Fibroblast of skin of right quadriceps (primary cell): ENCODE results near the gene ARMH3.

Experiments
- DNase-seq: peaks from one replicate; pipeline ENCODE4 v3.0.0-alpha.2; 2013

The ARMH3 gene

DNA sequence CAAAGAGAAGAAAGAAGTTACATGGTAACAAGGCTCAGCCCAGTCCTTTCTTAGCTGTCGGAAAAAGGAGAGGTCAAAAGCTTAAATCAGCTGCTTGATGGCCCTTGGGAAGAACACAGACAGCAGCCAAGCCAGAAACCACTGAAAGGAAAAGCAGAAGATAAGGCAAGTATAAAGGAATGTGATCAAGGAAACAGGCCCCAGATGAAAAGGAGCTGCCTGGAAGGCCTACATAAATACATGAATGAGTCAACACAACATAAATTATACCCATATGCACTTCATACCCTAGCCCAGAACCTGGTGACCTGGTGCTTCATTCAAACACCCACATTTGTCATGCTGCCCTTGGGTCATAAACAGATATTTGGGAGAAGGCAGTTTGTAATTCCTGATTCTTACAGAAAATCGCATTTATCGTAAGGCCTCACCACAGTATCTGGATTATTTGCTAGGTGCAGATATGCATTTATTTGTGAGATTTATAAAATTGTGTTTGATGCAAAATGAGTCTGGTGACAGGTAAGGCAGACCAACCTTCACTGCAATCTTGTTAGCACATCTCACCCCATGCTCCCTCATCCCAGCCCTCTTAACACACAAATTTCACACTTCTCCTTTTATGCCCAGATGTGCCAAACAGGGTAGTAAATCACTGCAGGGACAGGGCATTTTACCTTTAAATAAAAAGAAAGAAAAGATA is 117.5 kb downstream of the ARMH3 start:
- peak; percentile 87 for DNase-seq

DNA sequence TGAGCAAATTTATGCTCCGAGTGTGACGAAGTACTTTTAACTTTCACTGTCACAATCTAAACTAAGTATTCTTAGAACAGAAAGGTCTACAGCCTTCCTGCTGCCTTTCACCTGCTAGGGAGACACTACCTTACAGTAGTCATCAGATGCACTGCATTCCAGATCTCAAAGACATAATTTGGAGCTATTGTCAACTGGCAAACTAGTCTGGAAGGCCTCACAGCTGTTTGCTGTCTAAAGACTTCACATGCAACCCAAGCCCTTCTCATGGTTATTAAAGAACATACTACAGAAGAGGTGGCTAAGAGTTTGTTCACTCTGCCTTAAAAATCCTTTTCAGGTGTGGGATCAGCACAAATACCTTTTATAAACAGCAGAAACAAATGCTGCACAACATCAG is 120.5 kb downstream of the ARMH3 start:
- DNase-seq, result no peak

DNA sequence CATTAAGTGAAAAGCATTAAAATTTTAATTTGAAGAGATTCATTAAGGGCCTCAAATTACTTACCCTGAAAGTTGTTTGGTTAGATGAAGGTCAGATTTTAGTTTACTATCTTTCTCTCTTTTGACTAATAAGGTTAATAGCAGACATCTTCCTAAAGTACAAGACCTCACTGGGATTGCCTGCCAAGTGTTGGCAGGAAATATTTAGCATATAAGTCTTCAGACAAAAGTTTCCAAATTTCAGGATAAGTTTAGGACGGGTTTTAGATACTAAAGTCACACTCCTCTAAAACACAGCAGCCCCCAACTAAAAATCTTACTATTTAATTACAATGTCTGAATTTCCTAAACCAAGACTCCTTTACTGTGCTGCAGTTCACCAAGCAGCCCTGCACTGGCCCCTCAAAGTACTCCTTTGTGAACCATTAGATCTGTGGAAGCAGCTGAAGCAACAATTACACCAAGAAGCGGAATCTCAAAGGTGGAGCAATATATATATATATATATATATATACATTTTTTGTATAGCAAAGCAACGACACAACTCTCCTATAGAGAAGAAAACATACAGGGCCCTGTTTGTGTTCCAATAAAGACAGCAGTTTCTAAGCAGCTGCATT is 121.2 kb downstream of the ARMH3 start:
- DNase-seq, result no peak

DNA sequence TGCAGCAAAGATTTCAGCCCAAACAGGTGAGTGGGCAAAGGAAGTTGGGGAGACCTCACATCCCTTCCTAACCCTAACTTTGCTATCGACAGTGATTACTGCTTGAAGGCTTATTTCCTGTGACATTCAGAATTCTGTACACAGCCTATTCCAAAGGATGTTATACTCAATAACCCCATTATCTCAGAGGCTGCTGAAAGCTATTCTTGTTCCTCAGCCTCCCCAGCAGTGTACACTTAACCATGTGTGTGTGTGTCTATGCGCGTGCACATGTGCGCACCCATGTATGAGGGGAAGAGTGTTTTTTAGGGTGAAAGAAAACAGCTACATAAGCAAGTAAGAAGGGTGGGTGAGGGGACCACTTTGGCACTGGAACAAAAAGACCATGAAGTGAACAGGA is 122.0 kb downstream of the ARMH3 start:
- no peak for DNase-seq

DNA sequence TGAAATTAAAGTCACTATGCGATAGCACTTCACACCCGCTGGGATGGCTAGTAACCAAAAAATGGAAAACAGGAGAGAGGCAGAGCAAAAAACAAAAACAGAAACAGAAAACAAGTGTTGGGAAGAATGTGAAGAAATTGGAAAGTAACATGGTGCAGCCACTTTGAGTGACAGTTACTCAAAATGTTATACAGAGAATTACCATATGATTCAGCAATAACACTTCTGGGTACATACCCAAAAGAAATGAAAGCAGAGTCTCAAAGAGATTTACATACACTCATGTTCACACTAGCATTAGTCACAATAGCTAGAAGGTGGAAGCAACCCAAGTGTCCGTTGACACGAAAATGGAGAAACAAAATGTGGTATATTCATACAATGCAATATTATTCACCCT is 123.8 kb downstream of the ARMH3 start:
- DNase-seq, result no peak

DNA sequence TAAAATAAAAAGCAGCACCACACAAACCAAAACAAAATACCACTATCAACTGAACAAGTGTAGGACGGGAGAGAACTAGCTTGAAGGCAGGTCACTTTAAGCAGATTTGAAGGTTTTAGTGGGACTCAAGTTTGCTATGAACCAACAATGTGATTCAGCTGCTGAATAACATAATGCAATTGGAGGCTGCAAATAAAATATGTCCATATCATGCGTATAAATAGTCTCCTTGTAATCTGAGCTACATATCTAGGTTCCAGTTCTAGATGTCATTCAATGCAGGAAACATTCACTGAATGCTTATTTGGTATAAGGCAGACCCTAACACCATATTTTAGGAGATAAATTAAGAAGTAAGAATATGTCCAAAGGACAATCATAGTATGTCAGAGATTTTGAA is 130.9 kb downstream of the ARMH3 start:
- no peak for DNase-seq

- DNase-seq, result no peak
Measured at GRCh38 chr10:101923256-101923655, 132.7 kb downstream of the ARMH3 start.

DNA sequence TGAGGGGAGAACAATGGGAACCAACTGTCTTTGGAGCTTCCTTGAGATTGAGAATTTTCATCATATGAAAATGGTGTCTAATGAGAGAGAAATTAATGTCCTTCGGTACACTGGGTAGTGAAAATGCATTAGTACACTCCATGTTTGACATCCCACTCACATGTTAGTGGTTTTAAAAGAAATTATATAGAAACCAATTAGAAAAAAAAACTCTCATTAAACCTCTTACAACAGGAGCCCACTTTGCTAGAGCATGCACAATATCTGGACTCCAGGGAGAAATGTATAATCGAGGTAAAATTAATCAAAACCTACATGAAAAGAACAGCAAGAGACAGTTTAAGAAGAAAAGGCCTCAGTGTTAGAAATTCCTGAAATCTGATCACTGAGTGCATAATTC is 133.1 kb downstream of the ARMH3 start:
- no peak for DNase-seq

GRCh38 chr10:101920546-101920945 is 135.4 kb downstream of the ARMH3 start:
- DNase-seq, result no peak

GRCh38 chr10:101919026-101919770 is 136.8 kb downstream of the ARMH3 start:
- no peak for DNase-seq

GRCh38 chr10:101912561-101913179 is 143.3 kb downstream of the ARMH3 start:
- DNase-seq, result no peak

- DNase-seq, result no peak
Measured at GRCh38 chr10:101906586-101907183, 149.3 kb downstream of the ARMH3 start.

DNA sequence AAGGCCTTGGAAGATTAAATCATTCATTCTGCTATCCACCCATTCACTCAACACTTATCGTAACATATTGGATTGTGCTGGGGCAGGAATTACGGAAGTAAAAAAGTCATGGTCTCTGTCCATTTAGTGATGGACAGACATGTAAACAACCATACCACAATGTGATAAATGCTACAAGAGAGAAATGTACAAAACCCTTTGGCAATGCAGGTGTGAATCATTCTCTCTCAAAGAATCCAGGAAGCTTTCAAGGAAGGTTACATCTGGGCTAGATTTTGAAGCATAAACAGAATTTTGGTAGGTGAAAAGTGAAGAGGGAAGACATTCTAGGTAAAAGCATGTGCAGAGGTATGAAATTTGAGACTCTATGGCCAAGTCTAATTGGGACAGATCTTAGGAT is 150.7 kb downstream of the ARMH3 start:
- DNase-seq, result no peak

DNA sequence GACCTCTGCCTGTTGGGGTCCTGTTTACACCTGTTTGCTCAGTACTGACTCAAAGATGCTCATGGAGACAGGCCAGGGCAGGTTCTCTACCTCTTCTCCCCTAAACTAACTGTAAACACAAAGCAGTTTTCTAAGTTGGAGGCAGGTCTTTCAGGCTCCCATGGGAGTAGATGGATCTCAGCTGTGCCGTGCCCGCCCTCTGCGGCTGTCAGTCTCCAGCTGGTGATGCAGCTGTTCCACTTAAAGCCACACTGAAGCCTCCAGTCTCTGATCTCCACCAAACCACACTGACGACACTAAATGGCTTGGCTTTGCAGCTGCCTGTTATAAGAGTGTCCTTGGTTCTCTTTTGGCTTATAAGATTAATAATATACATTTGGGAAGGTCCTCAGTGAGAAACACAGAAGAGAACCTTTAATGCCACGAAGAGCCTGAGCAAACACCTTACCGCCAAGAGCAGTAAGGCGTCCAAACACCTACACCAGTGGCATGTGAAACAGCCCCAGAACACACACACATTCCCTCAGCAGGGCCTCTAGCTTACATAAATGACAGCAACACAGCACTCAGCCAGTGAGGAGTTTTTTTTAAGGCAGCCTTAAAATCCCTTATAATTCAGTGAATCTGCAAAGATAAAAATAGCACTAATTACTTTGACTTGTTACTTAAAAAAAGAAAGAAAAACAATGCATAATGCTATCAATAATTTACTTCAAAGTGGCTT is 152.0 kb downstream of the ARMH3 start:
- no peak for DNase-seq

GRCh38 chr10:101902820-101903145 is 153.2 kb downstream of the ARMH3 start:
- DNase-seq, result no peak

DNA sequence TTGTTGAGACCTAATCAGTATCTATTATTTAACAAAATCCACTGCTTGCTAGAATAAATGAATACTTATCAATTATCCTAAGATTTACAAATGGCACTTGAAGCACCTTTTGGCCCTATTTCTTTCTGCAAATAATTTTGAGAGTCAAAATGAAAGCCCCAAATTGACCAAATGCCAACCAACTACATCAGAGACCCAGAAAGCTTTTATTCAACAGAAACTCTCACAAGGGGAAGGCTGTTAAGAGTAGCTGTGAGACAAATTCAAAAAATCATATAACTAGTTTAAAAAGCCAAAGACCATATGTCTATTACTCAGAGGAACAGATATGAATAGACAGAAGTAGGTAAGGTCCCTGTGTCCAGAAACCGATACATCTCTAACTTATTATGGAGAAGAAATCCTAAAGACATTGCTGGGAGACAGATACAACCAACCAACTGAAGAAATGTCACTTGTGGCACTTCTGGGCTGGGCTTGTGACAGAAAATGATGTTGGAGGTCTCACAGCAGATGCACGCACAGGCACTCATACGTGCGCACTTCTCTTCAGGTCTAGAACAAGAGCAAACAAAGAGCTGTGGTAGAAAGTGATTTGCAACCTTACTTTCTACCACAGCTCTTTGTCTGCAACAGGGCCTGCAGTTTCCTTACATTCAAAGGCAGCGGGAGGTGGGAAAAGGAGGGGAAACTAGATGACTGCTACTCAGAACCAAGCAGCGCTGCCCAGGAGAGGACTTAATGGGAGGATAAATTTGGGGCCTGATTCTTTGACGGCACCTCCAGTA is 153.7 kb downstream of the ARMH3 start:
- DNase-seq, result no peak

- DNase-seq, result no peak
Measured at GRCh38 chr10:101901340-101901739, 154.6 kb downstream of the ARMH3 start.

DNA sequence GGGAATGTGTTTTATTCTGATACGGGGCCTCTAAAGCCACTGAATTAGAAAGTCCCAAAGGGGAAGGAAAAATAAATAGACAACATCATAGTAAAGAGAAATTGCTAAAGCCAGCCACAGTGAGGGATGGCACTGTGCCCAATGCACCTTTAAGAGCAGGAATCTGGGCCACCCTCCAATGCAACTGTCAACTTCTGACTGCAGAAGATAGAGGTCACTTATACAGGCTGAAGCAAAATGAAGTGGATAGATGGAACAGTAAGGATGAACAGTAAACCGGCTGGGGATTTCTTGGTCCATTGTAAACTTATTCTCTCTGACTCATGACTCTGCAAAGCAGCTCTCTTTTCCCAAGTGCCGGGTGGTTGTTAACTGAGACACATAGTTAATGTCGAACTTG is 158.3 kb downstream of the ARMH3 start:
- DNase-seq, result peak; percentile 11

GRCh38 chr10:101896225-101896877 is 159.6 kb downstream of the ARMH3 start:
- DNase-seq, result peak; percentile 16

DNA sequence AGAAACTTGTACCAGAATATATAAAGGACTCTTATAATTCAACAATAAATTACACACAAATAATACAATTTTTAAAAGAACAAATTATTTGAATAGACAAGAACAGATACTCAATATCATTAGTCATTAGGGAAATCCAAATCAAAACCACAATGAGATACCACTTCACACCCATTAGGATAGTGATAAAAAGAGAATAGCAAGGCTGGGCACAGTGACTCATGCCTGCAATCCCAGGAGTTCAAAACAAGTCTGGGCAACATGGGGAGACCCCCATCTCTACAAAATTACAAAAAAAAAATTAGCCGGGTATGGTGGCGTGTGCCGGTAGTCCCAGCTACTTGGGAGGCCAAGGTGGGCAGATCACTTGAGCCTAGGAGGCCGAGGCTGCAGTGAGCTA is 160.2 kb downstream of the ARMH3 start:
- no peak for DNase-seq

GRCh38 chr10:101894742-101895141 is 161.2 kb downstream of the ARMH3 start:
- no peak for DNase-seq
